ENCODE data around the gene RAB3C.

DNA sequence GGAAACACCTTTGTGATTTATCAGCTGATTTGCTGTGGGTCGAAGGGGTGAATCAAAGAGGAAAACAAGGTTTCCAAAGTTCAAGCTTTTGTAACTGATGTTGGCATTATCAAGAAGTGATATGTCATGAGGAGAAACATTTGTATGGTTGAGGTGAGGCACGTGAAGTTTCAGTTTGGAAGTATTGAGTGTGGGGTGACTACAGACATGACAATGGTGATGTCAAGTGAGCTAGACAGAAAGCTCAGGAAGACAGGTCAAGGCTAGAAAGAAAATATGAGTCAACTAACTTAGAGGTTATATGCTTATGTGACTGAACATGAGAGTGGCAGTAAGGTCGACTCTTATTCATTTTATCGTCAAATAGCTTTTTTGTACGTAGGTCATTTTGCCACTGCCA lies 99.1 kb downstream of the RAB3C start:
- no peak for TF ChIP-seq SUZ12 (IDR thresholded peaks at IDR 0.05)
- TF ChIP-seq TARDBP (IDR thresholded peaks at IDR 0.05): no peak
- TF ChIP-seq, protein P1, sequence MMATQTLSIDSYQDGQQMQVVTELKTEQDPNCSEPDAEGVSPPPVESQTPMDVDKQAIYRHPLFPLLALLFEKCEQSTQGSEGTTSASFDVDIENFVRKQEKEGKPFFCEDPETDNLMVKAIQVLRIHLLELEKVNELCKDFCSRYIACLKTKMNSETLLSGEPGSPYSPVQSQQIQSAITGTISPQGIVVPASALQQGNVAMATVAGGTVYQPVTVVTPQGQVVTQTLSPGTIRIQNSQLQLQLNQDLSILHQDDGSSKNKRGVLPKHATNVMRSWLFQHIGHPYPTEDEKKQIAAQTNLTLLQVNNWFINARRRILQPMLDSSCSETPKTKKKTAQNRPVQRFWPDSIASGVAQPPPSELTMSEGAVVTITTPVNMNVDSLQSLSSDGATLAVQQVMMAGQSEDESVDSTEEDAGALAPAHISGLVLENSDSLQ (IDR thresholded peaks at IDR 0.05): no peak
- TF ChIP-seq SP1 (IDR thresholded peaks at IDR 0.05): no peak
- no peak for TF ChIP-seq FOXM1 (IDR thresholded peaks at IDR 0.05; ENCODE audit: borderline replicate concordance)
- no peak for TF ChIP-seq ELF4 (IDR thresholded peaks at IDR 0.05)
- TF ChIP-seq LEF1 (IDR thresholded peaks at IDR 0.05; ENCODE audit: borderline replicate concordance): no peak
- TF ChIP-seq CTBP1 (IDR thresholded peaks at IDR 0.05; ENCODE audit: borderline replicate concordance): no peak
- no peak for TF ChIP-seq HDGF (IDR thresholded peaks at IDR 0.05; ENCODE audit: borderline replicate concordance)
- no peak for TF ChIP-seq L3MBTL2 (conservative IDR thresholded peaks at IDR 0.05)
- TF ChIP-seq FOXK2 (IDR thresholded peaks at IDR 0.05): no peak
- no peak for TF ChIP-seq BHLHE40 (IDR thresholded peaks at IDR 0.05; ENCODE audit: borderline replicate concordance)

Data from HEK293T (cell line).